H9 (cell line): Measurements from ENCODE around the gene FNIP2. TPM values are rescaled to one million over a fixed set of nuclear protein-coding genes. Genes with fewer than 3 reads are reported as not detected.

Source experiments
- DNase-seq: peaks from one replicate; pipeline ENCODE4 v3.0.0-alpha.2; 2017
- H2AFZ ChIP-seq: one replicate; pipeline ENCODE4 v1.6.1; 2013; ENCODE audit warnings: mild to moderate bottlenecking, low read length, control low read depth, moderate library complexity
- H2AK5ac ChIP-seq: 2 replicates; pipeline ENCODE4 v1.6.1; 2013; ENCODE audit warnings: low read length, control low read depth, mixed read lengths; ENCODE audit not compliant: insufficient read length
- H2BK120ac ChIP-seq: one replicate; pipeline ENCODE4 v1.6.1; 2013; ENCODE audit warnings: low read depth, mild to moderate bottlenecking, low read length, control low read depth, inconsistent platforms; ENCODE audit not compliant: poor library complexity, severe bottlenecking
- H2BK12ac ChIP-seq: 2 replicates; pipeline ENCODE4 v1.6.1; 2013; ENCODE audit warnings: low read length, control low read depth, mixed read lengths, low read depth; ENCODE audit not compliant: insufficient read length
- H2BK15ac ChIP-seq: 2 replicates; pipeline ENCODE4 v1.6.1; 2013; ENCODE audit warnings: low read depth, low read length, control low read depth
- H2BK20ac ChIP-seq: one replicate; pipeline ENCODE4 v1.6.1; 2013; ENCODE audit warnings: low read depth, mild to moderate bottlenecking, low read length, control low read depth, inconsistent platforms; ENCODE audit not compliant: poor library complexity, severe bottlenecking
- H2BK5ac ChIP-seq: 2 replicates; pipeline ENCODE4 v1.6.1; 2013; ENCODE audit warnings: low read length, control low read depth, mixed read lengths; ENCODE audit not compliant: insufficient read length
- H3K14ac ChIP-seq: 2 replicates; pipeline ENCODE4 v1.6.1; 2013; ENCODE audit warnings: low read length, control low read depth; ENCODE audit not compliant: insufficient read depth
- H3K18ac ChIP-seq: 2 replicates; pipeline ENCODE4 v1.6.1; 2013; ENCODE audit warnings: low read depth, mild to moderate bottlenecking, mixed read lengths, low read length, control low read depth; ENCODE audit not compliant: insufficient read length
- H3K23ac ChIP-seq: 2 replicates; pipeline ENCODE4 v1.6.1; 2013; ENCODE audit warnings: low read length, control low read depth, mixed read lengths, low read depth; ENCODE audit not compliant: insufficient read length
- H3K23me2 ChIP-seq: 2 replicates; pipeline ENCODE4 v1.6.1; 2013; ENCODE audit warnings: low read depth, mild to moderate bottlenecking, mixed read lengths, low read length, control low read depth; ENCODE audit not compliant: insufficient read length, poor library complexity, severe bottlenecking
- H3K27ac ChIP-seq: 2 replicates; pipeline ENCODE4 v1.5.1; 2013; ENCODE audit warnings: low read length, control low read depth, mixed read lengths, low read depth; ENCODE audit not compliant: insufficient read length
- H3K27me3 ChIP-seq: 2 replicates; pipeline ENCODE4 v1.6.1; 2013; ENCODE audit warnings: low read length, control low read depth, inconsistent platforms; ENCODE audit not compliant: insufficient read depth
- H3K4ac ChIP-seq: 2 replicates; pipeline ENCODE4 v1.6.1; 2013; ENCODE audit warnings: low read depth, mild to moderate bottlenecking, control low read depth, inconsistent platforms, low read length, moderate library complexity
- H3K4me1 ChIP-seq: 2 replicates; pipeline ENCODE4 v1.6.1; 2013; ENCODE audit warnings: low read length, control low read depth, inconsistent platforms; ENCODE audit not compliant: insufficient read depth
- H3K4me2 ChIP-seq: 2 replicates; pipeline ENCODE4 v1.6.1; 2013; ENCODE audit warnings: low read length, control low read depth, mixed read lengths; ENCODE audit not compliant: insufficient read length, insufficient read depth
- H3K56ac ChIP-seq: 2 replicates; pipeline ENCODE4 v1.6.1; 2013; ENCODE audit warnings: low read depth, mild to moderate bottlenecking, mixed read lengths, low read length, control low read depth; ENCODE audit not compliant: insufficient read length
- H3K79me1 ChIP-seq: 2 replicates; pipeline ENCODE4 v1.6.1; 2013; ENCODE audit warnings: low read depth, mild to moderate bottlenecking, moderate library complexity, low read length, control low read depth, inconsistent platforms; ENCODE audit not compliant: insufficient read depth, poor library complexity, severe bottlenecking
- H3K79me2 ChIP-seq: 2 replicates; pipeline ENCODE4 v1.6.1; 2013; ENCODE audit warnings: low read length, control low read depth, inconsistent platforms; ENCODE audit not compliant: insufficient read depth
- H3K9ac ChIP-seq: 2 replicates; pipeline ENCODE4 v1.6.1; 2013; ENCODE audit warnings: low read length, control low read depth, mixed read lengths; ENCODE audit not compliant: insufficient read length; ENCODE audit errors: extremely low read depth
- H3K9me3 ChIP-seq: one replicate; pipeline ENCODE4 v1.6.1; 2013; ENCODE audit warnings: low read depth, low read length, inconsistent platforms; ENCODE audit not compliant: control insufficient read depth
- H3T11ph ChIP-seq: one replicate; pipeline ENCODE4 v1.6.1; 2013; ENCODE audit warnings: mild to moderate bottlenecking, low read length, control low read depth, inconsistent platforms
- H4K20me1 ChIP-seq: one replicate; pipeline ENCODE4 v1.6.1; 2013; ENCODE audit not compliant: control insufficient read depth, insufficient read length, insufficient read depth
- H4K5ac ChIP-seq: 2 replicates; pipeline ENCODE4 v1.6.1; 2013; ENCODE audit warnings: low read depth, mild to moderate bottlenecking, mixed read lengths, low read length, control low read depth; ENCODE audit not compliant: insufficient read length
- H4K8ac ChIP-seq: replicated peaks from 2 replicates; pipeline ENCODE4 v1.6.1; 2013; ENCODE audit warnings: low read length, control low read depth, mixed read lengths, low read depth; ENCODE audit not compliant: insufficient read length
- H4K91ac ChIP-seq: 2 replicates; pipeline ENCODE4 v1.6.1; 2013; ENCODE audit warnings: low read depth, mild to moderate bottlenecking, moderate library complexity, mixed read lengths, low read length, control low read depth; ENCODE audit not compliant: insufficient read length
- H3K27ac Mint-ChIP-seq, 3 experiments: 2 replicates in 2 of 3; 3 replicates in 1 of 3; pipeline ENCODE4 v1.8.0; 2020 to 2021; ENCODE audit warnings: mixed read lengths in 3 of 3, mild to moderate bottlenecking in 1 of 3, moderate library complexity in 1 of 3
- H3K27me3 Mint-ChIP-seq: 2 replicates; pipeline ENCODE4 v1.8.0; 2021; ENCODE audit warnings: low read depth, mild to moderate bottlenecking, moderate library complexity, mixed read lengths
- H3K36me3 Mint-ChIP-seq, 3 experiments: 2 replicates in 2 of 3; 3 replicates in 1 of 3; pipeline ENCODE4 v1.8.0; 2020 to 2021; ENCODE audit warnings: low read depth in 3 of 3, mixed read lengths in 3 of 3; ENCODE audit not compliant: insufficient read depth in 1 of 3
- H3K4me1 Mint-ChIP-seq, 2 experiments: 2 replicates each; pipeline ENCODE4 v1.8.0; 2020; ENCODE audit warnings: mixed read lengths in 2 of 2
- H3K4me3 Mint-ChIP-seq, 2 experiments: 2 replicates in 1 of 2; 3 replicates in 1 of 2; pipeline ENCODE4 v1.8.0; 2020 to 2021; ENCODE audit warnings: mild to moderate bottlenecking in 2 of 2, mixed read lengths in 2 of 2, moderate library complexity in 1 of 2
- H3K9me3 Mint-ChIP-seq, 2 experiments: 2 replicates in 1 of 2; 3 replicates in 1 of 2; pipeline ENCODE4 v1.8.0; 2020; ENCODE audit warnings: mild to moderate bottlenecking in 2 of 2, mixed read lengths in 2 of 2, moderate library complexity in 1 of 2
- WGBS: extraction: QIAGEN DNeasy Blood & Tissue Kit; methylation state at CpG from one replicate; pipeline ENCODE4 v1.1.7; 2013; ENCODE audit warnings: missing lambda C conversion rate, low lambda C conversion rate, mixed read lengths; ENCODE audit not compliant: insufficient read length; ENCODE audit errors: extremely low coverage; 5-methylcytosine and 5-hydroxymethylcytosine counted together
- total RNA-seq: library from RNA; stranded (reverse); gene quantifications from 2 replicates; pipeline ENCODE4 v1.2.1, GENCODE V29; 2021
- TF ChIP-seq, protein P1 (sequence below): fragments of 200-600 bp; sonication (generic); conservative IDR thresholded peaks from 3 replicates; pipeline ENCODE4 v1.8.0; 2021; ENCODE audit warnings: antibody characterized with exemption, mild to moderate bottlenecking

FNIP2 gene
- total RNA-seq, 1 experiment from 2014 or later: 9.6 TPM

DNA sequence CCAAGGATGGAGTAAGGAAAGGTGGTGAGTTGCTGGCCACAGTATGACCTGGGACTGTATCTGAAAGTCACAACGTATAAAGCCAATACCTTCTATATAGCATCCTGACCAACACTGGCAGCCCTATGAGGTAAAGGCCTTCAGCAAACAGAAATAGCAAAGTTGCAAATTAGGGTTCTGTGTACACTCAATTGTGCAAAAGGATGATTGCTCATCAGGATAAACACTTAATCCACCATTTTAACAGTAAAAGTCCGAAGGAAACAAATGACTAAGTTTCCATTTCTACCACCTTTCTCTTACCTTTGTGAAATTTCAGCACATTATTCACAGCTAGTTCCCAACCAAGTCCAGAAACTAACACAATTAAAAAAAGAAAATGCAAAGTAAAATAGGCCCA lies 1.4 kb upstream of the FNIP2 start:
- Mint-ChIP-seq H3K36me3 (no peaks in the 10 kb centered on the region; a peak in 1 of 7 replicates), H3K4me1 (peaks cover 22 to 23% of the 10 kb centered on the region in 2 experiments), H3K9me3 (no peaks in the 10 kb centered on the region; a peak in 1 of 5 replicates), H3K4me3 (peak overlapping the region in 1 of 2 experiments; percentile 85; a peak in 2 of 5 replicates), H3K27me3 (peaks cover 20% of the 10 kb centered on the region), H3K27ac (no peak overlapping the region)
- Histone ChIP-seq H2BK15ac (no peak overlapping the region), H3T11ph (no peak overlapping the region), H2BK5ac (no peak overlapping the region), H3K4me1 (no peaks in the 10 kb centered on the region), H3K23ac (no peak overlapping the region), H3K27ac (no peak overlapping the region), H2AFZ (no peak overlapping the region), H2AK5ac (no peak overlapping the region), H3K79me1 (no peaks in the 10 kb centered on the region), H2BK20ac (no peak overlapping the region), H3K9ac (no peak overlapping the region), H4K20me1 (no peaks in the 10 kb centered on the region), H3K4ac (no peak overlapping the region), H2BK120ac (no peak overlapping the region), H3K18ac (no peak overlapping the region), H4K91ac (no peak overlapping the region), H3K9me3 (no peaks in the 10 kb centered on the region), H3K4me2 (no peak overlapping the region), H2BK12ac (no peak overlapping the region), H4K5ac (no peak overlapping the region), H3K14ac (no peak overlapping the region), H3K79me2 (no peaks in the 10 kb centered on the region), H3K27me3 (no peaks in the 10 kb centered on the region), H3K56ac (no peak overlapping the region), H4K8ac (no peak overlapping the region), H3K23me2 (peaks cover 5% of the 10 kb centered on the region)
- TF ChIP-seq, protein P1, sequence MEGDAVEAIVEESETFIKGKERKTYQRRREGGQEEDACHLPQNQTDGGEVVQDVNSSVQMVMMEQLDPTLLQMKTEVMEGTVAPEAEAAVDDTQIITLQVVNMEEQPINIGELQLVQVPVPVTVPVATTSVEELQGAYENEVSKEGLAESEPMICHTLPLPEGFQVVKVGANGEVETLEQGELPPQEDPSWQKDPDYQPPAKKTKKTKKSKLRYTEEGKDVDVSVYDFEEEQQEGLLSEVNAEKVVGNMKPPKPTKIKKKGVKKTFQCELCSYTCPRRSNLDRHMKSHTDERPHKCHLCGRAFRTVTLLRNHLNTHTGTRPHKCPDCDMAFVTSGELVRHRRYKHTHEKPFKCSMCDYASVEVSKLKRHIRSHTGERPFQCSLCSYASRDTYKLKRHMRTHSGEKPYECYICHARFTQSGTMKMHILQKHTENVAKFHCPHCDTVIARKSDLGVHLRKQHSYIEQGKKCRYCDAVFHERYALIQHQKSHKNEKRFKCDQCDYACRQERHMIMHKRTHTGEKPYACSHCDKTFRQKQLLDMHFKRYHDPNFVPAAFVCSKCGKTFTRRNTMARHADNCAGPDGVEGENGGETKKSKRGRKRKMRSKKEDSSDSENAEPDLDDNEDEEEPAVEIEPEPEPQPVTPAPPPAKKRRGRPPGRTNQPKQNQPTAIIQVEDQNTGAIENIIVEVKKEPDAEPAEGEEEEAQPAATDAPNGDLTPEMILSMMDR: no peak
- no CpG with 5 or more reads among the region's 2 CpGs for WGBS
- no peak for DNase-seq
